Measurements from ENCODE around the gene ZSWIM4. TPM values are rescaled to one million over a fixed set of nuclear protein-coding genes. Genes with fewer than 3 reads are reported as not detected.

Gene ZSWIM4
- total and polyA plus RNA-seq, 2 of the 13 experiments (the other 11 are each of a cell fraction or from before 2014, with no cell fraction given): 0.33 to 0.86 TPM

GRCh38 chr19:13850910-13851733, 55.9 kb downstream of the ZSWIM4 start (continued):
- peak; percentile 43; the same call in 1 of the 2 replicates for TF ChIP-seq ZBTB43 (CRISPR knock-in tag; conservative IDR thresholded peaks at IDR 0.05)
- peak; percentile 56 for TF ChIP-seq SALL1 (CRISPR knock-in tag; IDR thresholded peaks at IDR 0.05)
- TF ChIP-seq, protein P1, sequence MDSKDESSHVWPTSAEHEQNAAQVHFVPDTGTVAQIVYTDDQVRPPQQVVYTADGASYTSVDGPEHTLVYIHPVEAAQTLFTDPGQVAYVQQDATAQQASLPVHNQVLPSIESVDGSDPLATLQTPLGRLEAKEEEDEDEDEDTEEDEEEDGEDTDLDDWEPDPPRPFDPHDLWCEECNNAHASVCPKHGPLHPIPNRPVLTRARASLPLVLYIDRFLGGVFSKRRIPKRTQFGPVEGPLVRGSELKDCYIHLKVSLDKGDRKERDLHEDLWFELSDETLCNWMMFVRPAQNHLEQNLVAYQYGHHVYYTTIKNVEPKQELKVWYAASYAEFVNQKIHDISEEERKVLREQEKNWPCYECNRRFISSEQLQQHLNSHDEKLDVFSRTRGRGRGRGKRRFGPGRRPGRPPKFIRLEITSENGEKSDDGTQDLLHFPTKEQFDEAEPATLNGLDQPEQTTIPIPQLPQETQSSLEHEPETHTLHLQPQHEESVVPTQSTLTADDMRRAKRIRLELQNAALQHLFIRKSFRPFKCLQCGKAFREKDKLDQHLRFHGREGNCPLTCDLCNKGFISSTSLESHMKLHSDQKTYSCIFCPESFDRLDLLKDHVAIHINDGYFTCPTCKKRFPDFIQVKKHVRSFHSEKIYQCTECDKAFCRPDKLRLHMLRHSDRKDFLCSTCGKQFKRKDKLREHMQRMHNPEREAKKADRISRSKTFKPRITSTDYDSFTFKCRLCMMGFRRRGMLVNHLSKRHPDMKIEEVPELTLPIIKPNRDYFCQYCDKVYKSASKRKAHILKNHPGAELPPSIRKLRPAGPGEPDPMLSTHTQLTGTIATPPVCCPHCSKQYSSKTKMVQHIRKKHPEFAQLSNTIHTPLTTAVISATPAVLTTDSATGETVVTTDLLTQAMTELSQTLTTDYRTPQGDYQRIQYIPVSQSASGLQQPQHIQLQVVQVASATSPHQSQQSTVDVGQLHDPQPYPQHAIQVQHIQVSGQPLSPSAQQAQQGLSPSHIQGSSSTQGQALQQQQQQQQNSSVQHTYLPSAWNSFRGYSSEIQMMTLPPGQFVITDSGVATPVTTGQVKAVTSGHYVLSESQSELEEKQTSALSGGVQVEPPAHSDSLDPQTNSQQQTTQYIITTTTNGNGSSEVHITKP (CRISPR knock-in tag; IDR thresholded peaks at IDR 0.05; ENCODE audit: low read depth): 0 out of 2 replicates have a peak, but pooled peaks have one; percentile 33
- TF ChIP-seq ELF1 (CRISPR knock-in tag; IDR thresholded peaks at IDR 0.05): no peak; the same call in 1 of the 2 replicates
- TF ChIP-seq ZC3H13 (CRISPR knock-in tag; IDR thresholded peaks at IDR 0.05): no peak
- TF ChIP-seq NFE2L2 (IDR thresholded peaks at IDR 0.05; ENCODE audit: low read length): 0 out of 2 replicates have a peak, but pooled peaks have one; percentile 1
- no peak; the same call in 1 of the 2 replicates for TF ChIP-seq ZC3H4 (CRISPR knock-in tag; IDR thresholded peaks at IDR 0.05; ENCODE audit: borderline replicate concordance)
- TF ChIP-seq FOXP1 (IDR thresholded peaks at IDR 0.05): no peak
- TF ChIP-seq FOXP1 (CRISPR knock-in tag; IDR thresholded peaks at IDR 0.05): peak; percentile 35
- 0 out of 2 replicates have a peak, but pooled peaks have one; percentile 58 for TF ChIP-seq REPIN1 (CRISPR knock-in tag; IDR thresholded peaks at IDR 0.05; ENCODE audit: borderline replicate concordance, low read depth)
- peak; percentile 56 for TF ChIP-seq BHLHE40 (IDR thresholded peaks at IDR 0.05; ENCODE audit: low read length)
- peak; percentile 46; the same call in 1 of the 2 replicates for TF ChIP-seq KDM2A (CRISPR knock-in tag; IDR thresholded peaks at IDR 0.05; ENCODE audit: borderline replicate concordance, low read depth)
- 0 out of 2 replicates have a peak, but pooled peaks have one; percentile 48 for TF ChIP-seq SNAI1 (CRISPR knock-in tag; IDR thresholded peaks at IDR 0.05; ENCODE audit: borderline replicate concordance)
- TF ChIP-seq MAFF (IDR thresholded peaks at IDR 0.05; ENCODE audit: low read depth, low read length): no peak
- peak; percentile 55; the same call in 1 of the 2 replicates for TF ChIP-seq ZNF792 (CRISPR knock-in tag; IDR thresholded peaks at IDR 0.05)
- peak; percentile 52 for TF ChIP-seq TBL1XR1 (IDR thresholded peaks at IDR 0.05; ENCODE audit: borderline replicate concordance, low read length, partially characterized antibody)
- TF ChIP-seq, protein P2, sequence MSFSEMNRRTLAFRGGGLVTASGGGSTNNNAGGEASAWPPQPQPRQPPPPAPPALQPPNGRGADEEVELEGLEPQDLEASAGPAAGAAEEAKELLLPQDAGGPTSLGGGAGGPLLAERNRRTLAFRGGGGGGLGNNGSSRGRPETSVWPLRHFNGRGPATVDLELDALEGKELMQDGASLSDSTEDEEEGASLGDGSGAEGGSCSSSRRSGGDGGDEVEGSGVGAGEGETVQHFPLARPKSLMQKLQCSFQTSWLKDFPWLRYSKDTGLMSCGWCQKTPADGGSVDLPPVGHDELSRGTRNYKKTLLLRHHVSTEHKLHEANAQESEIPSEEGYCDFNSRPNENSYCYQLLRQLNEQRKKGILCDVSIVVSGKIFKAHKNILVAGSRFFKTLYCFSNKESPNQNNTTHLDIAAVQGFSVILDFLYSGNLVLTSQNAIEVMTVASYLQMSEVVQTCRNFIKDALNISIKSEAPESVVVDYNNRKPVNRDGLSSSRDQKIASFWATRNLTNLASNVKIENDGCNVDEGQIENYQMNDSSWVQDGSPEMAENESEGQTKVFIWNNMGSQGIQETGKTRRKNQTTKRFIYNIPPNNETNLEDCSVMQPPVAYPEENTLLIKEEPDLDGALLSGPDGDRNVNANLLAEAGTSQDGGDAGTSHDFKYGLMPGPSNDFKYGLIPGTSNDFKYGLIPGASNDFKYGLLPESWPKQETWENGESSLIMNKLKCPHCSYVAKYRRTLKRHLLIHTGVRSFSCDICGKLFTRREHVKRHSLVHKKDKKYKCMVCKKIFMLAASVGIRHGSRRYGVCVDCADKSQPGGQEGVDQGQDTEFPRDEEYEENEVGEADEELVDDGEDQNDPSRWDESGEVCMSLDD (CRISPR knock-in tag; IDR thresholded peaks at IDR 0.05; ENCODE audit: borderline replicate concordance): peak; percentile 93; the same call in 1 of the 2 replicates
- 0 out of 3 replicates have a peak, but pooled peaks have one; percentile 31 for TF ChIP-seq MXI1 (IDR thresholded peaks at IDR 0.05; ENCODE audit: borderline replicate concordance, low read depth, low read length)
- peak; percentile 97 for TF ChIP-seq HINFP (CRISPR knock-in tag; IDR thresholded peaks at IDR 0.05; ENCODE audit: low read depth)
- no peak for TF ChIP-seq ZNF564 (CRISPR knock-in tag; IDR thresholded peaks at IDR 0.05)
